Stimulated activated effector memory CD8-positive, alpha-beta T cell treated with anti-CD3 and anti-CD28 coated beads, Interleukin-12 subunit alpha, Interleukin-12 subunit beta, amount 100 ng/mL, for 72 hours (primary cell): ENCODE results near the gene COL20A1.

Experiments
- ATAC-seq: fragments of 150-1000 bp; cut with Tn5 transposase; 2 replicates; pipeline ENCODE4 v1.10.0; 2021
- DNase-seq, 2 donors: peaks; one replicate each; pipeline ENCODE4 v3.0.0; 2021 to 2022; ENCODE audit warnings: low spot score in 2 of 2
- H3K27ac Mint-ChIP-seq: one replicate; pipeline ENCODE4 v1.8.0; 2022; ENCODE audit warnings: mild to moderate bottlenecking, mixed read lengths
- H3K36me3 Mint-ChIP-seq: one replicate; pipeline ENCODE4 v1.8.0; 2022; ENCODE audit warnings: mild to moderate bottlenecking, mixed read lengths
- H3K4me1 Mint-ChIP-seq: one replicate; pipeline ENCODE4 v1.8.0; 2022; ENCODE audit warnings: mixed read lengths
- H3K4me3 Mint-ChIP-seq: one replicate; pipeline ENCODE4 v1.8.0; 2022; ENCODE audit warnings: mild to moderate bottlenecking, mixed read lengths
- H3K9me3 Mint-ChIP-seq: one replicate; pipeline ENCODE4 v1.8.0; 2022; ENCODE audit warnings: mixed read lengths

COL20A1 gene

GRCh38 chr20:63364801-63365585 lies 72.0 kb downstream of the COL20A1 start:
- H3K4me3 Mint-ChIP-seq: no peak overlapping the region

GRCh38 chr20:63365601-63366389 lies 72.8 kb downstream of the COL20A1 start:
- no peak overlapping the region for H3K27ac Mint-ChIP-seq
- ATAC-seq (no peak), DNase-seq (no peak)
- H3K36me3 Mint-ChIP-seq: no peaks in the 10 kb centered on the region
- peaks cover 8% of the 10 kb centered on the region for H3K4me1 Mint-ChIP-seq
- no peaks in the 10 kb centered on the region for H3K9me3 Mint-ChIP-seq
- H3K4me3 Mint-ChIP-seq: no peak overlapping the region

More at GRCh38 chr20:63364801-63365585, 72.0 kb downstream of the COL20A1 start:
- Mint-ChIP-seq H3K4me1 (peaks cover 8% of the 10 kb centered on the region), H3K36me3 (no peaks in the 10 kb centered on the region), H3K27ac (no peak overlapping the region), H3K9me3 (no peaks in the 10 kb centered on the region)
- DNase-seq (no peak), ATAC-seq (no peak)

- DNase-seq (no peak), ATAC-seq (no peak)
- H3K4me3 Mint-ChIP-seq: no peak overlapping the region
- peaks cover 8% of the 10 kb centered on the region for H3K4me1 Mint-ChIP-seq
- no peaks in the 10 kb centered on the region for H3K9me3 Mint-ChIP-seq
- no peak overlapping the region for H3K27ac Mint-ChIP-seq
- H3K36me3 Mint-ChIP-seq: no peaks in the 10 kb centered on the region
Observed at GRCh38 chr20:63366390-63367365, 73.7 kb downstream of the COL20A1 start.

- Mint-ChIP-seq H3K36me3 (no peaks in the 10 kb centered on the region), H3K4me1 (peaks cover 4% of the 10 kb centered on the region), H3K27ac (no peak overlapping the region), H3K4me3 (no peak overlapping the region), H3K9me3 (no peaks in the 10 kb centered on the region)
- ATAC-seq (no peak), DNase-seq (no peak)
Observed at GRCh38 chr20:63367446-63368055, 74.6 kb downstream of the COL20A1 start.

- H3K36me3 Mint-ChIP-seq: no peaks in the 10 kb centered on the region
- H3K27ac Mint-ChIP-seq: no peak overlapping the region
- H3K4me1 Mint-ChIP-seq: no peaks in the 10 kb centered on the region
- ATAC-seq (no peak), DNase-seq (no peak)
- no peaks in the 10 kb centered on the region for H3K9me3 Mint-ChIP-seq
- no peak overlapping the region for H3K4me3 Mint-ChIP-seq
Observed at GRCh38 chr20:63368151-63368550, 75.2 kb downstream of the COL20A1 start.

GRCh38 chr20:63369024-63369530 lies 76.1 kb downstream of the COL20A1 start:
- ATAC-seq: no peak
- H3K4me3 Mint-ChIP-seq: no peak overlapping the region
- no peaks in the 10 kb centered on the region for H3K36me3 Mint-ChIP-seq

GRCh38 chr20:63369724-63370617 lies 77.0 kb downstream of the COL20A1 start:
- Mint-ChIP-seq H3K9me3 (no peaks in the 10 kb centered on the region), H3K36me3 (no peaks in the 10 kb centered on the region), H3K4me3 (no peak overlapping the region), H3K27ac (no peak overlapping the region), H3K4me1 (no peaks in the 10 kb centered on the region)
- DNase-seq: no peak
- no peak for ATAC-seq

More at GRCh38 chr20:63369024-63369530, 76.1 kb downstream of the COL20A1 start:
- no peak overlapping the region for H3K27ac Mint-ChIP-seq
- no peaks in the 10 kb centered on the region for H3K9me3 Mint-ChIP-seq
- no peaks in the 10 kb centered on the region for H3K4me1 Mint-ChIP-seq
- no peak for DNase-seq

GRCh38 chr20:63370618-63371187 lies 77.7 kb downstream of the COL20A1 start:
- no peak overlapping the region for H3K4me3 Mint-ChIP-seq
- ATAC-seq (no peak), DNase-seq (no peak)
- H3K27ac Mint-ChIP-seq: no peak overlapping the region
- no peaks in the 10 kb centered on the region for H3K4me1 Mint-ChIP-seq
- H3K9me3 Mint-ChIP-seq: no peaks in the 10 kb centered on the region
- no peaks in the 10 kb centered on the region for H3K36me3 Mint-ChIP-seq

GRCh38 chr20:63371291-63371865 lies 78.4 kb downstream of the COL20A1 start:
- no peaks in the 10 kb centered on the region for H3K4me1 Mint-ChIP-seq
- H3K9me3 Mint-ChIP-seq: no peaks in the 10 kb centered on the region
- DNase-seq: no peak
- no peak for ATAC-seq
- no peak overlapping the region for H3K27ac Mint-ChIP-seq
- H3K4me3 Mint-ChIP-seq: no peak overlapping the region
- H3K36me3 Mint-ChIP-seq: no peaks in the 10 kb centered on the region

GRCh38 chr20:63372971-63373885 lies 80.2 kb downstream of the COL20A1 start:
- ATAC-seq: no peak
- DNase-seq: no peak
- H3K4me1 Mint-ChIP-seq: no peaks in the 10 kb centered on the region
- no peak overlapping the region for H3K27ac Mint-ChIP-seq
- H3K4me3 Mint-ChIP-seq: no peak overlapping the region
- no peaks in the 10 kb centered on the region for H3K36me3 Mint-ChIP-seq
- H3K9me3 Mint-ChIP-seq: no peaks in the 10 kb centered on the region

GRCh38 chr20:63373996-63374395 lies 81.0 kb downstream of the COL20A1 start:
- DNase-seq (no peak), ATAC-seq (no peak)
- H3K4me1 Mint-ChIP-seq: no peaks in the 10 kb centered on the region
- no peak overlapping the region for H3K27ac Mint-ChIP-seq
- no peak overlapping the region for H3K4me3 Mint-ChIP-seq
- H3K36me3 Mint-ChIP-seq: no peaks in the 10 kb centered on the region
- H3K9me3 Mint-ChIP-seq: no peaks in the 10 kb centered on the region

GRCh38 chr20:63374504-63374903 lies 81.5 kb downstream of the COL20A1 start:
- no peak for DNase-seq
- Mint-ChIP-seq H3K4me1 (no peaks in the 10 kb centered on the region), H3K4me3 (no peak overlapping the region)

More at GRCh38 chr20:63374504-63374903, 81.5 kb downstream of the COL20A1 start:
- Mint-ChIP-seq H3K36me3 (no peaks in the 10 kb centered on the region), H3K9me3 (no peaks in the 10 kb centered on the region), H3K27ac (no peak overlapping the region)
- ATAC-seq: no peak
